Esophagus muscularis mucosa (tissue), 4 donors: ENCODE results near the gene KRTAP3-1. TPM values are rescaled to one million over a fixed set of nuclear protein-coding genes. Genes with fewer than 3 reads are reported as not detected.
"Not testable (repeated sequence)": the region's sequence is repeated elsewhere in the genome, so short reads cannot be mapped to it uniquely, and the experiment has no call there.

ENCODE experiments used
- DNase-seq: peaks from one replicate; pipeline ENCODE4 v3.0.0-alpha.2; 2017; ENCODE audit errors: extremely low spot score
- H3K27ac ChIP-seq, 4 donors: fragments of 200-600 bp; sonication (generic); replicated peaks in 1 of 4; 1 replicate in 3 of 4; 2 replicates in 1 of 4; pipeline ENCODE4 v1.5.1; 2016 to 2019; ENCODE audit warnings: mild to moderate bottlenecking in 1 of 4
- H3K27me3 ChIP-seq, 4 donors: fragments of 200-600 bp; sonication (generic); one replicate each; pipeline versions ENCODE4 v1.5.1 to v1.6.0; 2016 to 2019
- H3K36me3 ChIP-seq, 4 donors: fragments of 200-600 bp; sonication (generic); one replicate each; pipeline ENCODE4 v1.5.1; 2016 to 2019
- H3K4me1 ChIP-seq, 4 donors: fragments of 200-600 bp; sonication (generic); one replicate each; pipeline ENCODE4 v1.5.1; 2016 to 2019
- H3K4me3 ChIP-seq, 4 donors: fragments of 200-600 bp; sonication (generic); 1 replicate in 2 of 4; 2 replicates in 2 of 4; pipeline ENCODE4 v1.5.1; 2016 to 2019; ENCODE audit warnings: mild to moderate bottlenecking in 4 of 4, moderate library complexity in 1 of 4
- H3K9me3 ChIP-seq, 4 donors: fragments of 200-600 bp; sonication (generic); 1 replicate in 3 of 4; 2 replicates in 1 of 4; pipeline ENCODE4 v1.5.1; 2016 to 2019
- CTCF ChIP-seq, 3 experiments: fragments of 200-600 bp in 2 of 3; fragments of 450-650 bp in 1 of 3; sonication (generic) in 2 of 3; IDR thresholded peaks; one replicate each; pipeline ENCODE4 v1.5.1; 2017 to 2019; ENCODE audit warnings: antibody characterized with exemption in 3 of 3, mild to moderate bottlenecking in 2 of 3, moderate library complexity in 1 of 3
- EP300 ChIP-seq: sonication (generic); formaldehyde crosslinking; IDR thresholded peaks from one replicate; pipeline ENCODE4 v1.6.1; 2017; ENCODE audit warnings: antibody characterized with exemption
- POLR2A ChIP-seq: fragments of 450-650 bp; IDR thresholded peaks from one replicate; pipeline ENCODE4 v1.6.1; 2017; ENCODE audit warnings: antibody characterized with exemption, moderate library complexity, mild to moderate bottlenecking, low read depth
- POLR2AphosphoS5 ChIP-seq, 2 donors: sonication (generic); formaldehyde crosslinking; IDR thresholded peaks; one replicate each; pipeline ENCODE4 v1.6.1; 2017; ENCODE audit warnings: antibody characterized with exemption in 2 of 2
- WGBS: methylation state at CpG from one replicate; pipeline ENCODE4 v1.1.5; 2018; 5-methylcytosine and 5-hydroxymethylcytosine counted together
- intact Hi-C: fragments of 100-400 bp; cut with DNase I; formaldehyde crosslinking; loops from one replicate; pipeline ENCODE4 v1.15.1; 2023
- total RNA-seq, 4 donors: library from RNA; depleted of rRNA; stranded (reverse); fragments of >200 nt; gene quantifications; one replicate each; pipeline versions ENCODE4 v1.1.0 to v1.2.1, GENCODE V29; 2016

Gene KRTAP3-1
- total RNA-seq, 4 donors from 2014 or later = not detected

DNA sequence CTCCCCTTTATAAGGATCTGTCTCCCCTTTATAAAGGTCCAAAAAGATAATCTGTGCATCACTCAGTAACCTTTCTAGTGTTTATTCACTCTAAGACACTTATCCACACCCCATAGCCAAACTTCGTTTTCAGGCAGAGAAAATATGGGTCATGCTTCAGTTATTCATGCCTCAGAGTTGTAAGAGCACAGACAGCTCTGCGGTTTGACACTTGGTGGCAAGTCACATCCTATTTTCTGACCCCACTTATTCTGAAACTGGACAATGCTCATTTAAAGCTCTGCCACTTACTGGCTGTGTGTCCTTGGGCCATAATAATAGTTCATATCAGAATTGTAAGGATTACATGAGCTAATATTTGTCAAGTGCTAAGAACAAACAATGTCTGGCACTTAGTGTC, 40.2 kb upstream of the KRTAP3-1 start:
- TF ChIP-seq POLR2AphosphoS5 (IDR thresholded peaks at IDR 0.05) (no peak), CTCF (IDR thresholded peaks at IDR 0.05) (no peak), EP300 (no peak), POLR2A (no peak)
- WGBS = 66% methylated on average over 2 of the region's 2 CpGs
- intact Hi-C loops = no loop called here
- H3K9me3 ChIP-seq = no peaks in the 10 kb centered on the region
- H3K27ac ChIP-seq = no peak overlapping the region
- H3K36me3 ChIP-seq = no peaks in the 10 kb centered on the region
- peaks cover 0 to 29% (median 0%) of the 10 kb centered on the region in 4 donors for H3K27me3 ChIP-seq
- H3K4me3 ChIP-seq = no peak overlapping the region
- DNase-seq = no peak
- H3K4me1 ChIP-seq = no peaks in the 10 kb centered on the region

DNA sequence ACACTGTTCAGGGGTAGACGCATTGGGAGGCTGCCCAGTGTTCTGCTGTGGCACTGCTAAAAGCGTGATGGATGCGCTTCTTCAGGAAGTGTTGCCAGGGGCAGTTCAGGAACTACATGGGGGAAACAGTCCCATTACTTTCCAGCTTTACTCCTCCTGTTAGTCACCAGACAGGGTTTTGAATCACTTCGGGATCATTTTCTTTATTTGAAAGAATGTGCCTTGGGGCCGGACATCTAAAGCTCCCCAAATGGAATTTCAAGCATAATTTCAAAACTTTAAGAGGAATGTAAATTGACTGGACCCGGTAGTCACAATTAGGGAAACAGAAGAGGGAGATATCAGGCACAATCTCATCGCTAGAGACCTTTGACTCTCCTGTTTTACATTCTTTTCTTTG, 39.5 kb upstream of the KRTAP3-1 start:
- intact Hi-C loops = no loop called here
- no peak for DNase-seq
- no peaks in the 10 kb centered on the region for H3K4me1 ChIP-seq
- WGBS = 77% methylated on average over 7 of the region's 7 CpGs
- H3K4me3 ChIP-seq = no peak overlapping the region
- no peaks in the 10 kb centered on the region for H3K36me3 ChIP-seq
- H3K9me3 ChIP-seq = no peaks in the 10 kb centered on the region
- peaks cover 0 to 29% (median 0%) of the 10 kb centered on the region in 4 donors for H3K27me3 ChIP-seq
- TF ChIP-seq POLR2AphosphoS5 (IDR thresholded peaks at IDR 0.05) = no peak
- no peak for TF ChIP-seq CTCF (IDR thresholded peaks at IDR 0.05)
- no peak for TF ChIP-seq EP300
- TF ChIP-seq POLR2A = no peak
- no peak overlapping the region for H3K27ac ChIP-seq

DNA sequence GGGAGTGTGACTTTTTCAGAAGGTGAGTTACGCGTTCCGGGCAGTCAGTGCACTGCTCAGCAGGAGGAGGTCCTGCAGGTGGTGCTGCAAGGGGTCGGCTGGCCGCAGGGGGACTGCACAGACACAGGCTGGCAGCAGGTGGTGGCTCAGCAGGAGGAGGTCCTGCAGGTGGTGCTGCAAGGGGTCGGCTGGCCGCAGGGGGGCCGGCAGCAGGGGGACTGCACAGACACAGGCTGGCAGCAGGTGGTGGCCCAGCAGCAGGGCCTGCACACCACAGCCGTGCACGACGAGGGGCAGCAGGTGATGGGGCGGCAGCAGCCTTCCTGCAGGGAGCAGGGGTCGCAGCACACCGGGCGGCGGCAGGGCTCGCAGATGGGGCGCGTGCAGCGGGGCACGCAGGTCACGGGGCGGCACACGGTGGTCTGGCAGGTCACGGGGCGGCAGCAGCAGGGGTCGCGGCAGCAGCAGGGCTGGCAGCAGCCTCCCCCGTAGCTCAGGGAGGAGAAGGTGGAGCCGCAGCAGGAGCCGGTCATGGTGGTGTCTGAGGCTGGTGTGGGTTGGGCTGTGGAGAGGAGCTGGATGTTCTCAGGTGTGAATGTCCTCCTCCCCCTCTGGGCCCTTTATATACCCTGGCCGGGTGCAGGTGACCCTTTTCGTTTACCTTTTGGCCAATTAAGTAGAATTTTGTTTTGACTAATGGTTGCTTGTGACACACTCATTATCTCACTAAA, 38.0 kb upstream of the KRTAP3-1 start, which contains the start of gene KRTAP2-1:
Gene KRTAP2-1, minus strand, starts transcription at position 582 of the 731 bp plus-strand sequence. Its CDS starts 49 bp downstream, at position 533.
- H3K4me3 ChIP-seq, DNase-seq, intact Hi-C loops, H3K9me3 ChIP-seq, H3K27ac ChIP-seq, H3K4me1 ChIP-seq, H3K36me3 ChIP-seq: not testable (repeated sequence)
- peaks cover 0 to 29% (median 0%) of the 10 kb centered on the region in 4 donors for H3K27me3 ChIP-seq
- 64% methylated on average over 6 of the region's 33 CpGs for WGBS

DNA sequence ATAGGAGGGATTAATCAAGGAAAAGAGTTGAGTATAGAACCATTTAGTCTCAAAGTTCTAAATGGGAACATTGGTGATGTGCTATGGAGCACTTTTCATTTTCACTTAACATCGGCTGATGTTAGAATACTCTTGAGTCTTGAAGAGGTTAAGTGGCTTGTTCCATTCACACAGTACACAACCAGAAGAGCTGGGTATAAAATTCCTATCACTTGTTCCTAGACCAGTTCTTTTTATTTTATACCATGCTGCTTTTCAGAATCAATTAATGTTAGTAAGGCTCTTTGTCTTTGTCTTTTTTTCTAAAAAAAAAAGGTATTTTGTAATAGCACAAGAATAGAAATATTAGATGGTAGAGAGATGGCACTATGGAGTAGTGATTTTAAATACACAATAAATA, 34.0 kb upstream of the KRTAP3-1 start:
- DNase-seq = no peak
- TF ChIP-seq EP300 = no peak
- TF ChIP-seq POLR2AphosphoS5 (IDR thresholded peaks at IDR 0.05) = no peak
- TF ChIP-seq POLR2A = no peak
- TF ChIP-seq CTCF (IDR thresholded peaks at IDR 0.05) = no peak
- Histone ChIP-seq H3K36me3 (no peaks in the 10 kb centered on the region), H3K4me3 (no peak overlapping the region), H3K4me1 (no peaks in the 10 kb centered on the region), H3K27me3 (peaks cover 0 to 15% (median 0%) of the 10 kb centered on the region in 4 donors), H3K27ac (no peak overlapping the region), H3K9me3 (peaks cover 0 to 8% (median 0%) of the 10 kb centered on the region in 4 donors)
- intact Hi-C loops = no loop called here
- 100% methylated on average over 1 of the region's 1 CpG for WGBS

DNA sequence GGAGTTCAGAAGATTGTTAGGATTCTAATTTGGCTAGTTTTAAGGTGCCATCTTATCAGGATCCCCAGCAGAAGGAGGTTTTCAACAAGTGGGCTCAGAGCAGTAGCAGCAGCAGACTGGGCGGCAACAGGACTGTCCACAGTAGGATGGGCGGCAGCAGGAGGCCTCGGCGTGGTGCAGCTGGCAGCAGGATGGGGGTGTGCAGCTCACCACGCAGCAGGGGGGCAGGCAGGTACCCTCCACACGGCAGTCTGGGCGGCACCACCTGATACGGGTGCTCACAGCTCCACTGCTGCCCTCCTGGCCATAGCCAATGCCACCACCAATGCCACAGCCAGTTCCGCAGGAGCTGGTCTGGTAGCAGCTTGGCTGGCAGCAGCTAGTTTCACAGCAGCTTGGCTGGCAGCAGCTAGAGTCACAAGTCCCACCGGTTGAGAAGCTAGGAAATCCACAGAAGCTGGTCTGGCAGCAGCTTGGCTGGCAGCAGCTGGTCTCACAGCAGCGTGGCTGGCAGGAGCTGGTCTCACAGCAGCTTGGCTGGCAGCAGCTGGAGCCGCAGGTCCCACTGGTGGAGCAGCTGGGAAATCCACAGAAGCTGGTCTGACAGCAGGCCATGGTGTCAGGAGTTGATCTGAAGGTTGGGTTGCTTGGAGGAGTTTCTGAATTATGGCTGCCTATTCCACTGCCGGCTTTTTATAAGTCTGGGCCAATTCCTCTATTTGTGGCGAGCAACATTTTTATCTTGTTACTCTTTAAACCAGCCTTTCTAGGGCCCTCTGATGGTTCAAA, 32.0 kb upstream of the KRTAP3-1 start, which contains the start of gene KRTAP1-1:
Gene KRTAP1-1, minus strand, starts transcription at position 668 of the 789 bp plus-strand sequence. Its CDS starts 53 bp downstream, at position 615.
- H3K9me3 ChIP-seq, H3K27me3 ChIP-seq, H3K4me3 ChIP-seq, H3K27ac ChIP-seq, intact Hi-C loops, H3K4me1 ChIP-seq, H3K36me3 ChIP-seq, DNase-seq: not testable (repeated sequence)
- 92% methylated on average over 8 of the region's 14 CpGs for WGBS
